K562 treated with DMSO at 1 percent for 24 hours (cell line): ENCODE data around the gene KRT86. TPM values are rescaled to one million over a fixed set of nuclear protein-coding genes. Genes with fewer than 3 reads are reported as not detected.

Experiments
- total RNA-seq: library from RNA; unstranded; fragments of 300-600 nt; gene quantifications from 2 replicates; pipeline ENCODE4 v1.2.3, GENCODE V29; 2022; ENCODE audit warnings: low read depth; ENCODE audit not compliant: insufficient read depth

Gene KRT86
- 0.45 TPM in 1 of 2 replicates, not detected in the other for total RNA-seq

DNA sequence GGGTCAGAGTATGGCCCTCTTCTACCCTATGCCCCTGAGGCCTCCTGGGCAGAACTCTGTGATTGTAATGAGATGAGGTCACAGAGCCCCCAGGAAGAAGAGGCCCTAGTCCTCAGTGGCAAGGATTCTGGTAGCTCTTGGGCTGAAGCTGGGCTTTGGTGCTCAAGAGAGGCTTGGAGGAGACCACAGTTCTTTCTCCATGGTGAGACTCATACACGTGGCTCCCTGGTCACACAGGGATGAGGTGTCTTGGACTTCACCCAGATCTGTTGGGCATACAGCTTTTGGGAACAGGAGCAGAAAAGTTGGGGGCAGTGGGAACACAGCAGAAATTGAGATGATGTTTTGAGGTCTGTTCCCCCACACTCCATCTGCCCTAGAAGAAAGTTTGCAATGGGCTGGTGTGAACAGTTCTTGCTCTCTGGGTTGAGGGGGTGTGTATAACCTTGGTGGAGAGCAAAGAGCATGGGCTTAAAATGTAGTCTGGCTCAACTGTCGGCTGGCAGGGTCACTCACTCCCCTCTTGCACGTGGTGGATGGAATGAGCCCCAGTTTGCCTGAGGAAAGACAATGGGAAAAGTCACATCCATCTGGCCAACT, at the start of gene KRT86:
TSS of gene KRT86 (plus strand) at position 125 of the 600 bp plus-strand sequence. CDS start 27,272 bp downstream, outside the sequence.

DNA sequence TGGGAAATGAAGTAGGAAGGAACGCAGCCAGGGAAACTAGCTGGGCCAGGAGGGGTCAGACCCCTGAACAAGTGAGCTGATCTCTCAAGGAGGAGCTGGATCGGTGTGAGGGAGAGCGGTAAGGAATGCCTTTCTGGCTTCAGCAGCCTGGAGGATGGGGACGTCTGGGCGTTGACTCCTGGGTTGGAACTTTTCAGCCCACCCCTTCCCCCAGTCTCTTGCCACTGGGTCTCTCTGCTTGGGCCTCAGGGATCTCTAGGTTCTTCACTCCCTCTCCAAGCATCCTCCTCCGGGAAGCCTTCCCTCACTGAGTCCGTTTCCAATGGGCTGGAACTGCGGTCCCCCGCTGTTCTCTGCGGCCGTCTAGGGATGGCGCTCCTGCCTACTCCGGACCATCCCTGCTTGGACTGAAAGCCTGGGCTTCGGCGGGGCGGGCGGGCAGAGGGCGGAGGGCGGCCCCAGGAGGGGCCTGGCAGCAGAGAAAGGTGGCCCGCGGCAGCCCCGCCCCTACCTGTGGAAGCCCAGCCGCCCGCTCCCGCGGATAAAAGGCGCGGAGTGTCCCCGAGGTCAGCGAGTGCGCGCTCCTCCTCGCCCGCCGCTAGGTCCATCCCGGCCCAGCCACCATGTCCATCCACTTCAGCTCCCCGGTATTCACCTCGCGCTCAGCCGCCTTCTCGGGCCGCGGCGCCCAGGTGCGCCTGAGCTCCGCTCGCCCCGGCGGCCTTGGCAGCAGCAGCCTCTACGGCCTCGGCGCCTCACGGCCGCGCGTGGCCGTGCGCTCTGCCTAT, 41.6 kb upstream of the KRT86 start, which contains the start of gene KRT7:
TSS of gene KRT7 (plus strand) at position 570 of the 788 bp plus-strand sequence. CDS start at position 624, 54 bp downstream.

DNA sequence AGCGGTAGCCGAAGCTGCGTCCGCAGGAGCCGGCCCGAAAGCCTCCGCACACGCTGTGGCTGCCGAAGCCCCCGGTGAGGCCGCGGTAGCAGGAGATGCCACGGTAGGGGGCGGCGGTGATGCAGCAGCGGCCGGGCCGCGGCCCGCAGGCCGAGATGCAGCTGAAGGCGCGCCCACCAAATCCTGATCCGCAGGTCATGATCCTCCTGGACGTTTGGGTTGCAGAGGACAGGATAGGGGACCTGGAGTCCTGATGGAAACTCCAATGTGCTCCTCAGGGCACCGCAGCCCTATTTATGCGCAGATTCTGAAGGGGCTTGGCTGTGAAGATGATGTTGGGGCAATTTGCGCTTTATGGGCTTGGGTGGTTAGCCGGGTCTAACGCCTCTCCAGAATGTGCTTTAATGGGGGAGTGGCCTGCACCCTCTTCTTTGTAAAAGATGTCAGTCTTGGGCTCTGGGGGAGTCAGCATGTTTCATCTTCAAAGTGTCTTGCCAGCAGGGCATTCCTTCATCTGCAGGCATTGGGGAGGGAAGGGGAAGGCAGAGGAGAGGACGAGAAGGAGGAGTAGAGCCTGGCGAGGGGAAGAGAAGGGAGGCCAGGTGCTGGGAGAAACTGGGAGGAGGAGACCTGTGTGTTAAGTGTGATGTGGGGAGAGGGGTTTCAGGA, 17.0 kb downstream of the KRT86 start, which contains the start of gene KRT81:
TSS of gene KRT81 (minus strand) at position 268 of the 669 bp plus-strand sequence. CDS start at position 199, 69 bp downstream.

DNA sequence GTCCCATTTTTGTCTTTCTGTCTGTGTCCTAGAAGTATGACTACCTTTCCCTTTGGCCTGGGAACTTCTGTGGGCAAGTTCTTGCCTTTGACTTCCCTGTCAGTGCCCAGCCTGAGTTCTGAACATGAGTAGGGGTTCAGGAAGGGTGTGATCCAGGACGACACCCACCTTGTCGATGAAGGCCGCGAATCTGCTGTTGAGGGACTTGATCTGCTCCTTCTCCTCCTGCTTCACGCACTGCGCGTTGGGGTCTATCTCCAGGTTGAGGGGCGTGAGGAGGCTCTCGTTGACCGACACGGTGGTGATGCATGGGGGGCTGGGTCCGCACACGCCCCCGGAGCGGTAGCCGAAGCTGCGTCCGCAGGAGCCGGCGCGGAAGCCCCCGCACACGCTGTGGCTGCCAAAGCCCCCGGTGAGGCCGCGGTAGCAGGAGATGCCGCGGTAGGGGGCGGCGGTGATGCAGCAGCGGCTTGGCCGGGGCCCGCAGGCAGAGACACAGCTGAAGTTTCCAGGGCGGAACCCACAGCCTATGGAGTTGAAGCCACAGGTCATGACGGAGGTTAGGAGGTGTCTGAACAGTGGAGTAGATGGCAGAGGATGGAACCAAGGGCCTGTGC, 46.4 kb downstream of the KRT86 start, which contains the start of gene KRT83:
TSS of gene KRT83 (minus strand) at position 615 of the 617 bp plus-strand sequence. CDS start at position 552, 63 bp downstream.

Other genes with a start within 250 kb of the KRT86 start
- 3.6 and 3.8 TPM in 2 replicates for gene NR4A1, start 223.2 kb upstream of the KRT86 start, total RNA-seq
- gene ATG101, start 204.7 kb upstream of the KRT86 start, total RNA-seq = 65.8 and 66.0 TPM in 2 replicates
- gene SMIM41, start 194.9 kb upstream of the KRT86 start, total RNA-seq = not detected in 2 replicates
- gene KRT80, start 82.6 kb upstream of the KRT86 start, total RNA-seq = not detected in 2 replicates
- gene KRT7, start 41.4 kb upstream of the KRT86 start, total RNA-seq = not detected in 2 replicates
- gene KRT81, start 16.9 kb downstream of the KRT86 start, total RNA-seq = 0.19 and 0.34 TPM in 2 replicates
- gene KRT83, start 46.8 kb downstream of the KRT86 start, total RNA-seq = not detected in 2 replicates
- gene KRT85, start 92.8 kb downstream of the KRT86 start, total RNA-seq = not detected in 2 replicates
- not detected in 2 replicates for gene KRT84, start 111.0 kb downstream of the KRT86 start, total RNA-seq
- not detected in 2 replicates for gene KRT82, start 131.7 kb downstream of the KRT86 start, total RNA-seq
- gene KRT75, start 159.7 kb downstream of the KRT86 start, total RNA-seq = not detected in 2 replicates
- not detected in 2 replicates for gene KRT6B, start 177.5 kb downstream of the KRT86 start, total RNA-seq
- not detected in 2 replicates for gene KRT6C, start 199.2 kb downstream of the KRT86 start, total RNA-seq
- not detected in 2 replicates for gene KRT6A, start 218.6 kb downstream of the KRT86 start, total RNA-seq
- not detected in 2 replicates for gene KRT5, start 245.7 kb downstream of the KRT86 start, total RNA-seq